Measurements from ENCODE around the gene ARHGAP24.
"Not testable (repeated sequence)": the region's sequence is repeated elsewhere in the genome, so short reads cannot be mapped to it uniquely, and the experiment has no call there.

ARHGAP24 gene

DNA sequence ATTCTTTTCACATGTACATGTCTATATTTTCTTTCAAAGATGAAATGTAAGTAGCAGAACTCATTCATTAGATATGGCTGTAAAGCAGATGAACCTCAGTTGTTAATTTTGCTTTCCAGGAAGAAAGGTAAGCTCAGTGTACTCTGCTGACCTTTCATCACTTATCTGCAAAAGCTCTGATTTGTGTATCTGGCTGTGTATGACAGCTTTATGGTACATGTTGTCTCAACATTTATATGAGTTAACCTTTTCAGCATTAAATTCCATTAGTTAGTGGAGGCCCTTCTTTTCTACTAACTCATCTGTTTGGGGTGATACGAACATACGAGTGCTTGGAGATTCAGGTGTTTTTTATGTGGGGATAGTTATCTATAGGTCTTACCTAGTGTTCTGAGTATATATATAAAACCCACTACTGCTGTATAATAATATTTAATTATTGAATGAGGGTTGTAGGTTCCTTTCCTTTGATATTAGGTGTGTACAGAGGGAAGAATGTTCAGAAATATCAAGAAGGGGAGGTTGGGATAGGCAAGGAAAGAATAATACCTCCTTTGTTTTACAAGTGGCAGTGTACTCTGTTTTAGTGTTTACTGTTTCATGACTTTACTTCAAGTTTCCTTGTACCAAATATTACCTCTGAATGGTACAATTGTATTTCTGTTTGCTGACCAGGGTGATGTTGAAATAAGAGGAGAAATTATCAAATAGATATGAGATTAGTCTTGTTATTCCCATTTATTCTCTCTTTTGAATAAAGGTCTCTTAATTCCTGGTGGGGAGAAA is 395.5 kb downstream of the ARHGAP24 start:
- DNase-seq: no peak

GRCh38 chr4:85873566-85873965 is 398.6 kb downstream of the ARHGAP24 start:
- no peak for DNase-seq

- no peak for DNase-seq
These were observed 404.6 kb downstream of the ARHGAP24 start for GRCh38 chr4:85879518-85879917.

- no peak for DNase-seq
These were observed 408.2 kb downstream of the ARHGAP24 start for GRCh38 chr4:85883180-85883579.

DNA sequence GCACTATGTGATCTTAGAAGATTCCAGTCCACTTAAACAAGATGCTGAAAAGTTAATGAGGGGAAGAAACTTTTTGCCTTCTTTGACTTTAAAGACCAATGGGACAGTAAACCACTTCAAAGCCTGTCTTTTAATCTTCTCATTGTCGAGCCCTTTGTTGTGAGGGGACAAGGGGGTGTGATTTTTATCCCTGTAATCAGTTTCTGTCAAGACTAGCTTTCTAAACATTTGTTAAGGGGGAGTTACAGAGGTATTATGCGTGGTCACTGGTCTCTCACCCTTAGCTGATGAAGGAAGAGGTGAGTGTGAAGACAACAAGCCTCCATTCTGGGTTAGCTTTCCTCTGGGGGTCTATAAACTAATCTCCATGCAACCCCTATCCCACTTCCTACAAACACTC is 409.3 kb downstream of the ARHGAP24 start:
- no peak for DNase-seq

DNA sequence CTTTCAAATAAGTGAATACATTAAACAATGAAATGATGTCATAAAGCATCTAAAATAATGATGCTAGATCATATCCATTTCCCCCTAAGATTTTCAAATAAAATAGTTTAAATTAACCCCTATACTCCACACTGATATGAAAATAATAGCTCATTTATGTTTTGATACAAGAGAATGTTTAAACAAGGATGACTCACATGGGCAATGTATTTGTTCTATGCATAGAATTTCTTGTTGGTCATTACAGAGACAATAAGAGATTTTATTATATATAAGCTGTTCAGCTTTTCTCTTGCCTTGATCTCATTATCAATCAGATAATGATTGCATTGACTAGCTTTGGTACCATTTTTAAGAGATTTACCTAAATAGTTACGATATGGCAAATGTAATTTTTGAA is 411.7 kb downstream of the ARHGAP24 start:
- no peak for DNase-seq

- no peak for DNase-seq
These were observed 414.4 kb downstream of the ARHGAP24 start for GRCh38 chr4:85889314-85889713.

- no peak for DNase-seq
These were observed 420.8 kb downstream of the ARHGAP24 start for GRCh38 chr4:85895755-85896154.

DNA sequence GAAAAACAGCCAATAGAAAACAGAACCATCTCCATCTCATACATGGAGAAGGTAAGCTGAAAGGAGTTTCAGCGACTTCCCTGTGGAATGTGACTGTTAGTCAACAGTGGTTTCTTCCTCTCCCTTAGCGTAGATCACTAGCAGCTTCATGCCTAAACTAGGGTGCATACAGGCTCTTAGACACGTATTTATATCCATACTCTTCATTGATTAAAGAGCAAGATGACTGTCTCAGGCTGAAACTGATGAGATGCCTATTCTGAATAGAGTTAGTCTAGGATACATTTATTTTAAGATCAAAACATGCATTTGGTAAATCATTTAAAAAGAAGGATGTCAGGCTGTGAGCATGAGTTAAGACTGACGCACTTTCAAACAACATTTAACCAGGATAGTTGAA is 423.3 kb downstream of the ARHGAP24 start:
- no peak for DNase-seq

GRCh38 chr4:85901500-85901899 is 426.6 kb downstream of the ARHGAP24 start:
- no peak for DNase-seq

GRCh38 chr4:85902647-85903046 is 427.7 kb downstream of the ARHGAP24 start:
- not testable (repeated sequence) for DNase-seq

DNA sequence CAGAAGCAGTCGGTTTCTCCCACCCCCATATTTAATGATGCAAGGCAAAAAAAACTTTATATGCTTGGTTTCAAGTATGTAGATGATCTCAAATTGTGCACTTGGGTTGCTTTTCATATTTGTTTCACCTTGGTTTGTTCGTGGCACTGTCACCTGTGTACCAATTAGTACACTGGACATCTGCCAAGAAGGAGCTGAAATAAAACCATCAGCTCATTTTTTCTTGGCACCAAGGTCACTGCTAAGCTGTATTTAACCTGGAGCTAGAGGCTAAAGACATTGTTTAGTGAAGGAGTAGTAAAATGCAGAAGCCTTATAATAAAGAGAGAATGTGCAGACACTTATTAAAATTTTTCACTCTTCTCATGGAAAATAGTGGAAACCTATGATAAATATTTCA is 430.8 kb downstream of the ARHGAP24 start:
- no peak for DNase-seq

DNA sequence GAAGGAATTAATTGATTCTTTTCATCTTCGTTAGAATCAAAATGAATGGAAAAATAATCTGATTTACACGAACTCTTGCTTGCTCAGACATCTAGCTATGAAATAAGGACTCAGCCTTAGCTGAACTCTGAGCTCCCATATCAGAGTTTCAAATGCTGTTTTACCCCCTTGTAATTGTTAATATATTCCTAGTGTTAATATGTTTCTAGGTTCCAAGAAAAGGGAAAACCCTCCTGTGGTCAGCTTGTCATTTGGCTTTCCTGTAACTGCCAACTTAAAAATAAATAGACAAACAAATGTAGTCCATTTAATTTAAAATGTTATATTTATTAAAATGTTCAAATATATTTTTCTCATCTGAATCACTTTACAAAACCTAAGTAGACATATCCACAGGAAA is 432.1 kb downstream of the ARHGAP24 start:
- no peak for DNase-seq

GRCh38 chr4:85909851-85910250 is 434.9 kb downstream of the ARHGAP24 start:
- DNase-seq: no peak

GRCh38 chr4:85910985-85911384 is 436.0 kb downstream of the ARHGAP24 start:
- DNase-seq: no peak

DNA sequence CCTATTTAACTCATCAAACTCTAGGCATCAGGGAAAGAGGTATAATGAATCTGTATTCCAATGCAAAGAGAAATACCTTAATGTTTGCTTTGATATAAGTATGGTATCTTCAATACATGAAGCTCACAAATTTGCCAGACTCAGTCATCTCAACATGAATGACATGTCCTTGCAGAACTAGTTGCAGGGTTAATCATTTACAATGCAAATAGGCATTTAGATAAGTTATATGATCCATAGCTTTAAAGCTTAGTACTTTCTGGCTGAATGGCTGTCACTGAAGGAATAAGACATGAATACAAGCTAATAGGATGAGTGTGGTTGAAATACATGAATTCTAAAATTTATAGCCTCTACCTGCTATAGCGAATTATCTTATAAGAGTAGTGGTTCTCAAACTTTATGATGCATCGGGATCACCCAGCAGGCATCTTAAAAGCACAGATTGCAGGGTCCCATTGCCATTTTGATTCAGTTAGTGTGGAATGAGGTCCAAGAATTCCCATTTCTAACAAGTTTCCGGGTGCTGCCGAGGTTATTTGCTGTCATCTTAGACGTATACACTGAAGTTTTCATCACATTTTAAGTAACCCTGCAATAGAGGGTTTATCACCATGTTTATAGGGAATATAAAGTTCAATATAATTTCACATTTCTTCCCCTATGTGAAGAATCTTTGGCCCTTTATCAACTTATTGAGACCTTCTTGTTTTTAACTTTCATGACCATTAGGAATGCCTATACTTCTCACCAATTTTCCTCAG is 439.2 kb downstream of the ARHGAP24 start:
- no peak for DNase-seq

GRCh38 chr4:85915570-85915969 is 440.6 kb downstream of the ARHGAP24 start:
- DNase-seq: not testable (repeated sequence)

GRCh38 chr4:85919200-85919887 is 444.4 kb downstream of the ARHGAP24 start:
- DNase-seq: no peak

DNA sequence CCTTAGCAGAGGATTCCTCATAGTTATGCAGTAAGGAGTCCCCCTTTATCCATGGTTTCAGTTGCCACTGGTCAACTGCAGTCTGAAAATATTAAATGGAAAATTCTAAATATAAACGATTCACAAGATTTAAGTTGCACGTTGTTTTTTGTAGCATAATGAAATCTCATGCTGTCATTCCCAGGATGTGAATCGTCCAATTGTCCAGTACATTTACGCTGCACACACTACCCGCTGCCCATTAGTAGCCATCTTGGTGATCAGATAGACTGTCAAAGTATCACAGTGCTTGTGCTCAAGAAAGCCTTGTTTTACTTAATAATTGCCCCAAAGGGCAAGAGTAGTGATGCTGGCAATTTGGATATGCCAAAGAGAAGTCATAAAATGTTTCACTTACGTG is 450.1 kb downstream of the ARHGAP24 start:
- no peak for DNase-seq

- no peak for DNase-seq
These were observed 454.0 kb downstream of the ARHGAP24 start for GRCh38 chr4:85928775-85929591.

GRCh38 chr4:85929961-85930665 is 455.2 kb downstream of the ARHGAP24 start:
- DNase-seq: no peak

Measured in activated CD4-positive, alpha-beta T cell treated with anti-CD3 and anti-CD28 coated beads for 1 hour (primary cell).